Fibroblast of skin of left quadriceps (primary cell): Measurements from ENCODE around the gene PRG3.

Source experiments
- DNase-seq, 2 experiments: peaks; one replicate each; pipeline ENCODE4 v3.0.0-alpha.2; 2013; ENCODE audit warnings: low read depth in 2 of 2

The PRG3 gene

DNA sequence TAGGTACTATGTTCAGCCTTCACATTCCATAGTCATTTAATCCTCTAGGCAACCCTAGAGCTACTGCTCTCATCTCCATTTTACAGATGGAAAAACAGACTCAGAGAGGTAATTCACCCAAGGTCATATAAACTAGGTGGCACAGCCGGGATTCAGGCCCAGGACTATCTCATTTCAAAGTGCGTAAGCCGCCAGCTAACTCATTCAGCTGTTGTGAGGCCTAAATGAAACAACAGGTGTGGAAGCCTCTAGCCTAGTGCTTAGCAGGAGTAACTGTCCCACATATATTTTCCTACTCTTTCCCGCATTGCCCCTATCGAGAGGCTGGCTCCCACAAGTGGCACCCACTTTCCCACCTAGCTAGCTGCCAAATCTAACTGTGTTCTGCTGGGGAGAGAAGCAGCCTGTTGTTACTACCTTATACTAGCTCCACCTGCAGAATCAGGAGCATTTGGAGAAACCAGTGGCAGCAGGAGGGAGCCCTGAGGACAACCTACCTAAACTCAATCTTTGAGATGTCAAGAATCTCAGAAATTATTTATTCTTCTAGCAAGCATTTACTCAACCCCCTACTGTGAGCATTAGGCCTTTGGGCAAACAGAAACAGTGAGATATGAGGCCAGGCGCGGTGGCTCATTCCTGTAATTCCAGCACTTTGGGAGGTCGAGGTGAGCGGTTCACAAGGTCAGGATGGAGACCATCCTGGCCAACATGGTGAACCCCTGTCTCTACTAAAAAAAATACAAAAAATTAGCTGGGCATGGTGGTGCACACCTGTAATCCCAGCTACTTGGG is 20.9 kb downstream of the PRG3 start:
- no peak for DNase-seq

DNA sequence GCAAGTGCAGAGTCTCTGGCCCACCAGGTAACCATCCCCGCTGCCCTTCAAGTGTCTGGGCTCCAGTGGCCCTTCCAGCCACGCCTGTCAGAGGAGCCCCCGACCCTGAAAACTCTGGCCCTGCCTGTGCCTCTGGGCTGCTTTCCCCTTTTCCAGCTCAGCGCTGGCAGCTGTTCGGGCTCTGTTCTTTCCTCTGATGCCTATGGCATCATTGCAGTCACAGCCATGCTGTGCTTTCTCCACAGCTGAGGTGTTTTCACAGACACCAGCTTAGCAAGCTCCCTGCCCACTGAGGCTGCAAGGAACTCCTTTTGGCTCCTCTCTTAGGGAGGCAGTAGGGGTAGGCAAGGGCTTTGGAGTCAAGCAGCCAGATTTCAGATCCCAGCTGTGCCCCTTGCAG is 21.6 kb downstream of the PRG3 start:
- DNase-seq, result no peak

DNA sequence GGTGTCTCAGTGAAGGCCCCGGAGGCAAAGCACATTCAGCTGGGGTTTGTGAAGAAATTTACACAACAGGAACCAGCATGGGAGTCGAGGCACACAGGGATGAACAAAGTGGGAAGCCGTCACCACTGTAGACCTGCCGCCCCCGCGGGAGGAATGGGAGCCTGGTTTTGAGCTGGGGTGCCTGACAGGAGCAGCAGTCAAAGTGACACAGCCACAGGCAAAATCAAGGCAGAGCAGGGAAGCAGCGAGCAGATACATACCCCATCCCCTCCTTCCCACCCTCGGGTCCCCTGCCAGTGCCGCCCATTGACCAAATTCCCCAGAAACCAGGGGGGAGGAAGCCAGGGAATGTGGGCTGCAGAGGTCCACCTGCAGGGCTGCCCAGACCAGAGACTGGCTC is 22.0 kb downstream of the PRG3 start:
- DNase-seq, result no peak

GRCh38 chr11:57358543-57358961 is 22.4 kb downstream of the PRG3 start:
- DNase-seq, result no peak

DNA sequence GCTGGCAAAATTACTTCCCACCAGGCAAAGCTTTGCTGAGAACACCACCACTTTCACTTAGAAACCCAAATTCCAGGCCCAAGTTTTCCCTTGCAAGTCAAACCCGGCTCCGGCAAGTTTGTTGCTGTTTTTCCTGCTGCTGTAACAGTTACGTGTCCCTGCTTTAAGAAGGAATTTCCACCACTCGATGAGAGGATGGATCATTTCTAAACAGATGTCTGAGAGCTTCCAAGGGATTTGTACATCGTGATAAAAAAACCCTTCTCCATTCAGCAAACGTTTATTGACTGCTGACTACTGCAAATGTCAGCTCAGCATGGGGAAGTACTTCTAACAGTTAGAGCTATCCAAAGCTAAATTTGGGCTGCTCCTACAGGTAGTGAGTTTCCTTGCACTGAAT is 23.1 kb downstream of the PRG3 start:
- no peak for DNase-seq

DNA sequence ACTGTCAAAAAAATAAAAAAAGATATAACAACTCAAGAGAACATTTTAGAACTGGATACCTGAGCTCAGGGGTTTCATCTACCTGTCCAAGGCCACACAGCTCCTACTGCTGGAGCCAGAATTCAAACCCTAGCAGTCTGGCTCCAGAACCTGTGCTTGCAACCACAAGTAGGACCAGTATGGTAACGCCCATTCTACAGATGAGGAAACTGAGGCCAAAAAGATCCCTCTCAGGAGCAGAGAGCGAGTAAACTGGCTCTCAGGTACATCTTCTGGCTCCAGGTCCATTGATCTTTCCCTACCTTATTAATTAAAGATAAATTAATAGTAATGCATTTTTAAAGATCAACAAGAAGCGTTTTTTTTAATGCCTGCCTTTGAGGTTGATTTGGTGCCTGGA is 23.6 kb downstream of the PRG3 start:
- no peak for DNase-seq

DNA sequence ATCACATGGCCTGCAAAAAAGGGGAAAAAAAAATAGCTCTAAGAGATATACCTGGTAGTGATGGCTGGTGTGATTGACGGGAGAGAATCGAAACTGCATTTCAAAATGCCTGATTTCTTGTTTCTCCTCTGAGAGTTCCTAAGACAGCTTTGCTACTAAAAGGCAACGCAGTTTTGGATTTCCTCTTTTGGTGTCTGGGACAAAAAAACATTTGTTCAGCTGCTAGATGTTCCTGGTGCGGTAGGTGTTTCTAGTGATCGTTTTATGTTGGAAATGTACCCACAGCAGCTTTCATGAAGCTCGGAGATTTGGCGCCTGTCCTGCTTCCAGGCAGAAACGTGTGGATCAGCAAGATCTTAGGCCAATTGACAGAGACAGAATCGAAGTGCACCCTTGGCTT is 24.7 kb downstream of the PRG3 start:
- DNase-seq, result no peak

GRCh38 chr11:57354699-57355098 is 26.3 kb downstream of the PRG3 start:
- DNase-seq, result no peak

DNA sequence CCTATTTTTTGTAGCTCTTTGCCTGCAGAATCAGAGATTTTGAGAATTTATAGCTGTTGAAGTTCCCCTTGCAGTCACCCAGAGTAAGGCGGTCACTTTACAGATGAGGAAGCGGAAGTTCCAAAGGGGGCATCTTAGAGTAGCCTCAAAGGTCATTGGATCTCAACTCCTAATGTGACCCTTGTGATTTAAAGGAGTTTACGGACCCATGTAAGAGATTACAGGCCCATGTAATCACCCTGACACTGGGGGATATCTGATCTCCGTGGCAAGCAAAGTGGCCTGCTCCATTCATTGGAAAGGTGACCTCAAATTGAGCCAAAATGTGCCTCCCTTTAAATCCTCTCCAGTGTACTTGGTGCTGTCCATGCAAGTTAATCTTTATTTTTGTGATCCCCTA is 27.1 kb downstream of the PRG3 start:
- DNase-seq, result no peak

GRCh38 chr11:57353446-57353845 is 27.5 kb downstream of the PRG3 start:
- no peak for DNase-seq

- no peak for DNase-seq
Observed at GRCh38 chr11:57353036-57353435, 27.9 kb downstream of the PRG3 start.

DNA sequence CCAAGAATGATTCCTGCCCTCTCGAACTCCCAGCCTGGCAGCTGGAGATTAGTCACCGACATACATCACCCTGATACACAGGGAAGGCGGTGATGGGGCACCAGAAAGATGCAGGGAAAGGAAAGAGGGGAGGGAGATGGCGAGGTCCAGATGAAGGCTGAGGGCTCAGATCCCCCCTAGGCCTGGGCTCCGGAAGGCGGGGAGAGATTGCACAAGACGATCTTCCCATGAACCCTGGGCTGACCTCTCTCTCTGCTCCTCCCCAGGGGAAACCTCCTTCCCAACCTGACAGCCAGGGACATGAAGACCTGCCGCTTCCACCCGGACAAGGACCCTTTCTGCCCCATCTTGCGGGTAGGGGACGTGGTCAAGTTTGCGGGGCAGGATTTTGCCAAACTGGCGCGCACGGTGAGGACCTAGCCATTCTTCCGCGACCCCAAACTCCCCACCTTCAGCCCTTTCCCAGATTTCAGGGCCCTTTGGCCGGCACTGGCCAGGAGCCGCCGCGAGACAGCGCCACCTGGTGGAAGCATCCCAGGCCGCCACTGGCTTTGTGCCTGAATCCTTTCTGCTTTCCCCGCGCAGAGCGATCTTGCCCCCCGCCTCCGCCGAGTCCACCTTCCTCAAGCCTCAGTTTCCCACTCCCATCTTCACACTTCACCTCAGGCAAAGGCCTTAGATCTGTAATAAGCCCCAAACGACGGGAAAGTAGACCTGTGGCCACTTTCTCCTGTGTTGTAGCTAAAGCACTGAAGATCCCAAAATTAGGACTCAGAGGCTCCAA is 31.3 kb downstream of the PRG3 start:
- DNase-seq, result no peak

GRCh38 chr11:57348636-57349313 is 32.2 kb downstream of the PRG3 start:
- DNase-seq, result no peak

DNA sequence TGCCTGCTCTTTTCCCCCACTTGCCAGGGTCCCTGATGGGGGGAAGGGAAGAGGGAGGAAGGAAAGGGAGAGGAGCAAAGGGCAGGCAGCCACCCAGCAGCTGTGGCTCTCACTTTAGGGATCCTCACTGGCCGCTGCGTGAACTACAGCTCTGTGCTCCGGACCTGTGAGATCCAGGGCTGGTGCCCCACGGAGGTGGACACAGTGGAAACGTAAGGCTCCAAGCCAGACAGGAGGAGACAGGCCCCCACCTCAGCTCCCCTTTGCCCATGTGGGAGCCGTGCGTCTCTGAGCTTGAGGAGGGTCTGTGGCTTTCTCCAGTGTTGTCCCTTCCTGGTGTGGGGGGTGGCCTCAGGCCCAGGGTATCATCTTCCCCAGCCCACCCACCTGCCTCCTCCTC is 32.9 kb downstream of the PRG3 start:
- no peak for DNase-seq

- no peak for DNase-seq
Observed at GRCh38 chr11:57347336-57347735, 33.6 kb downstream of the PRG3 start.

GRCh38 chr11:57345555-57346211 is 35.3 kb downstream of the PRG3 start:
- DNase-seq, result peak; percentile 36 to 40

GRCh38 chr11:57344826-57345225 is 36.1 kb downstream of the PRG3 start:
- no peak for DNase-seq

- DNase-seq, result no peak
Observed at GRCh38 chr11:57343825-57344224, 37.1 kb downstream of the PRG3 start.

GRCh38 chr11:57342702-57343101 is 38.2 kb downstream of the PRG3 start:
- no peak for DNase-seq

DNA sequence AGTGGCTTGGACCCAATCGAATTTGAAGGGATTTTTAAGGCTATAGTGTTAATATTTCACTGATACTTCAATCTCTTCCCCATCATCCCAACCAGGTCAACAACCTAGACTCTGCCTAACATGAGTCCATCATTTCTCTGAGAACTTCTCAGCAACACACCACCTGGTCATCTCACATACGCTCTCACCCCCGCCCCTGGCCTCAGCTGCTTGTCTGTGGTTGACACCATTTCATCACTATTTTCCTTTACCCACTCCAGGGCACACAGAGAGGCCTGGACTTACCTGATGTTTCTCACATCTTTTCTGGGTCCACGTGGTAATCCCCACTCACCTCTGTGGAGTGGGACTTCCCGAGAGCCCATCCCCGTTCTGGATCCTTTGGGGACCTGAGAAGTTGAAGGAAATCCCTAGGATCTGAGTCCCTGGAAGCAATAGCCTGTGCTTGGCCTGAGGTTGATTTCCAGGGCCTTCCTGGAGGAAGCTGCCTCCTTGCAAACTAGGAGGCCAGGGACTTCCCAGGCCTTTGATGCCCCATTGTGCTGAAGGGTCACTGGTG is 39.6 kb downstream of the PRG3 start:
- no peak for DNase-seq

DNA sequence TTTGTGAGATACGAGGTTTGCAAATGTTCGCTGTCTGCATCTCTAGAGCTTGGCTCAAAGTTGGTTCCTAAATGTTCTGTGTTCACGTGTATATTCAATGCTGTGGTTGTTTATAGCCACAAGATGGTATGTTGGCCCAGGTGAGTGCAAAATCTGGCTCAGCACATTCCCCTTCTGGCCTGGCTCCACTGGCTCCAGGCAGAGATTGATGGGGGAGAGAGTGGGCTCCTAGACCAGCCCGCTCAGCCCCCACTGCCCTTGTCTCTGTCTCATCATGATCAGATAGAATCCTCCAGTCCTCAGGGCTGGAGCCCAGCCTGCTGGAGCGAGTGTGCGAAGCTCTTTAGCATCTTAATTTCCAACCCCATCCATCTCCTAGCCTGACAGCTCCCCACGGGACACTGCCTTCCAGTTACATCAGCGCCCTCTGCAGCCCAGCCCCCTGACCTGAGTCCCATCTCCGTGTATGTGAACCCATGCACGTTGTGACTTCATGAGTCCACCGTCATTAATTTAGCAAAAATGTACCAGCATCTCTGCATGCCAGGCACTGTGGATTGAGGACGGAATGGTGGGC is 40.8 kb downstream of the PRG3 start:
- peak in 1 of 2 experiments; percentile 15 for DNase-seq
